Stimulated activated naive CD8-positive, alpha-beta T cell treated with anti-CD3 and anti-CD28 coated beads, Interleukin-15, Interleukin-2, amounts not matched to agents 100 ng/mL and 50 ng/mL, for 24 hours (primary cell): Measurements from ENCODE around the gene BABAM1.

Experiments used
- H3K27ac Mint-ChIP-seq: one replicate; pipeline ENCODE4 v1.8.0; 2021; ENCODE audit warnings: mild to moderate bottlenecking, mixed read lengths
- H3K27me3 Mint-ChIP-seq: one replicate; pipeline ENCODE4 v1.8.0; 2021; ENCODE audit warnings: mixed read lengths
- H3K36me3 Mint-ChIP-seq: one replicate; pipeline ENCODE4 v1.8.0; 2021; ENCODE audit warnings: low read depth, mixed read lengths
- H3K4me1 Mint-ChIP-seq: one replicate; pipeline ENCODE4 v1.8.0; 2021; ENCODE audit warnings: low read depth, mixed read lengths
- H3K4me3 Mint-ChIP-seq: one replicate; pipeline ENCODE4 v1.8.0; 2021; ENCODE audit warnings: mild to moderate bottlenecking, mixed read lengths
- H3K9me3 Mint-ChIP-seq: one replicate; pipeline ENCODE4 v1.8.0; 2021; ENCODE audit warnings: mixed read lengths

BABAM1 gene

GRCh38 chr19:17312189-17313113 lies 45.2 kb downstream of the BABAM1 start:
- no peak overlapping the region for H3K27ac Mint-ChIP-seq
- no peaks in the 10 kb centered on the region for H3K9me3 Mint-ChIP-seq
- H3K27me3 Mint-ChIP-seq = no peaks in the 10 kb centered on the region
- H3K36me3 Mint-ChIP-seq = peaks cover 18% of the 10 kb centered on the region
- no peak overlapping the region for H3K4me3 Mint-ChIP-seq
- H3K4me1 Mint-ChIP-seq = peaks cover 35% of the 10 kb centered on the region

GRCh38 chr19:17314007-17314593 lies 46.9 kb downstream of the BABAM1 start:
- Mint-ChIP-seq H3K36me3 (peaks cover 15% of the 10 kb centered on the region), H3K4me3 (no peak overlapping the region), H3K9me3 (no peaks in the 10 kb centered on the region), H3K27me3 (no peaks in the 10 kb centered on the region), H3K27ac (no peak overlapping the region), H3K4me1 (peaks cover 26% of the 10 kb centered on the region)

- Mint-ChIP-seq H3K9me3 (no peaks in the 10 kb centered on the region), H3K27ac (no peak overlapping the region), H3K27me3 (no peaks in the 10 kb centered on the region), H3K4me3 (no peak overlapping the region), H3K36me3 (peaks cover 20% of the 10 kb centered on the region), H3K4me1 (peaks cover 4% of the 10 kb centered on the region)
Measured at GRCh38 chr19:17318966-17319365, 51.7 kb downstream of the BABAM1 start.

GRCh38 chr19:17319473-17320238 lies 52.4 kb downstream of the BABAM1 start:
- H3K9me3 Mint-ChIP-seq = no peaks in the 10 kb centered on the region
- H3K36me3 Mint-ChIP-seq = peaks cover 19% of the 10 kb centered on the region
- H3K4me1 Mint-ChIP-seq = peaks cover 4% of the 10 kb centered on the region
- no peak overlapping the region for H3K27ac Mint-ChIP-seq
- no peak overlapping the region for H3K4me3 Mint-ChIP-seq
- no peaks in the 10 kb centered on the region for H3K27me3 Mint-ChIP-seq

- Mint-ChIP-seq H3K27ac (no peak overlapping the region), H3K36me3 (peaks cover 18% of the 10 kb centered on the region), H3K4me3 (no peak overlapping the region), H3K27me3 (no peaks in the 10 kb centered on the region), H3K9me3 (no peaks in the 10 kb centered on the region), H3K4me1 (peaks cover 4% of the 10 kb centered on the region)
Measured at GRCh38 chr19:17320435-17320834, 53.2 kb downstream of the BABAM1 start.

GRCh38 chr19:17321655-17322489 lies 54.6 kb downstream of the BABAM1 start:
- no peak overlapping the region for H3K27ac Mint-ChIP-seq
- H3K4me3 Mint-ChIP-seq = no peak overlapping the region
- no peaks in the 10 kb centered on the region for H3K4me1 Mint-ChIP-seq
- H3K27me3 Mint-ChIP-seq = no peaks in the 10 kb centered on the region
- no peaks in the 10 kb centered on the region for H3K9me3 Mint-ChIP-seq
- peaks cover 11% of the 10 kb centered on the region for H3K36me3 Mint-ChIP-seq

- no peaks in the 10 kb centered on the region for H3K27me3 Mint-ChIP-seq
- no peak overlapping the region for H3K4me3 Mint-ChIP-seq
- no peaks in the 10 kb centered on the region for H3K9me3 Mint-ChIP-seq
- peaks cover 2% of the 10 kb centered on the region for H3K4me1 Mint-ChIP-seq
- no peak overlapping the region for H3K27ac Mint-ChIP-seq
- peaks cover 11% of the 10 kb centered on the region for H3K36me3 Mint-ChIP-seq
Measured at GRCh38 chr19:17322854-17323253, 55.6 kb downstream of the BABAM1 start.

GRCh38 chr19:17323300-17323963 lies 56.2 kb downstream of the BABAM1 start:
- H3K4me1 Mint-ChIP-seq = peaks cover 4% of the 10 kb centered on the region
- H3K27ac Mint-ChIP-seq = no peak overlapping the region
- H3K9me3 Mint-ChIP-seq = no peaks in the 10 kb centered on the region
- H3K4me3 Mint-ChIP-seq = no peak overlapping the region
- no peaks in the 10 kb centered on the region for H3K27me3 Mint-ChIP-seq
- peaks cover 11% of the 10 kb centered on the region for H3K36me3 Mint-ChIP-seq

- H3K36me3 Mint-ChIP-seq = peaks cover 11% of the 10 kb centered on the region
- H3K27me3 Mint-ChIP-seq = no peaks in the 10 kb centered on the region
- H3K9me3 Mint-ChIP-seq = no peaks in the 10 kb centered on the region
- no peak overlapping the region for H3K27ac Mint-ChIP-seq
- peaks cover 7% of the 10 kb centered on the region for H3K4me1 Mint-ChIP-seq
- no peak overlapping the region for H3K4me3 Mint-ChIP-seq
Measured at GRCh38 chr19:17323964-17324332, 56.7 kb downstream of the BABAM1 start.

- peaks cover 12% of the 10 kb centered on the region for H3K4me1 Mint-ChIP-seq
- H3K9me3 Mint-ChIP-seq = no peaks in the 10 kb centered on the region
- H3K4me3 Mint-ChIP-seq = no peak overlapping the region
- peaks cover 11% of the 10 kb centered on the region for H3K36me3 Mint-ChIP-seq
- no peaks in the 10 kb centered on the region for H3K27me3 Mint-ChIP-seq
- no peak overlapping the region for H3K27ac Mint-ChIP-seq
Measured at GRCh38 chr19:17324357-17325114, 57.3 kb downstream of the BABAM1 start.

- Mint-ChIP-seq H3K4me1 (peaks cover 18% of the 10 kb centered on the region), H3K27me3 (no peaks in the 10 kb centered on the region), H3K9me3 (no peaks in the 10 kb centered on the region), H3K4me3 (no peak overlapping the region), H3K36me3 (peaks cover 8% of the 10 kb centered on the region), H3K27ac (no peak overlapping the region)
Measured at GRCh38 chr19:17325133-17325532, 57.9 kb downstream of the BABAM1 start.

- H3K36me3 Mint-ChIP-seq = peaks cover 4% of the 10 kb centered on the region
- no peak overlapping the region for H3K27ac Mint-ChIP-seq
- no peak overlapping the region for H3K4me3 Mint-ChIP-seq
- H3K4me1 Mint-ChIP-seq = peaks cover 18% of the 10 kb centered on the region
- H3K27me3 Mint-ChIP-seq = no peaks in the 10 kb centered on the region
- no peaks in the 10 kb centered on the region for H3K9me3 Mint-ChIP-seq
Measured at GRCh38 chr19:17325881-17326594, 58.8 kb downstream of the BABAM1 start.

GRCh38 chr19:17326595-17326966 lies 59.3 kb downstream of the BABAM1 start:
- Mint-ChIP-seq H3K4me1 (peaks cover 18% of the 10 kb centered on the region), H3K36me3 (peaks cover 4% of the 10 kb centered on the region), H3K27me3 (no peaks in the 10 kb centered on the region), H3K27ac (no peak overlapping the region), H3K9me3 (no peaks in the 10 kb centered on the region), H3K4me3 (no peak overlapping the region)
